CD4-positive, alpha-beta T cell treated with Interleukin-10 for 1 hour (primary cell): ENCODE results near the gene CCDC74B.
"Not testable (repeated sequence)": the region's sequence is repeated elsewhere in the genome, so short reads cannot be mapped to it uniquely, and the experiment has no call there.

Source experiments
- DNase-seq: peaks from one replicate; pipeline ENCODE4 v3.0.0-alpha.2; 2020

CCDC74B gene

GRCh38 chr2:130143266-130144039 is 1.5 kb downstream of the CCDC74B start:
- DNase-seq: not testable (repeated sequence)

GRCh38 chr2:130142396-130143265 is 2.3 kb downstream of the CCDC74B start:
- DNase-seq: not testable (repeated sequence)

GRCh38 chr2:130141645-130142370 is 3.1 kb downstream of the CCDC74B start:
- not testable (repeated sequence) for DNase-seq

- not testable (repeated sequence) for DNase-seq
Observed at GRCh38 chr2:130141002-130141401, 3.9 kb downstream of the CCDC74B start.

GRCh38 chr2:130140516-130140915 is 4.4 kb downstream of the CCDC74B start:
- DNase-seq: not testable (repeated sequence)

GRCh38 chr2:130139331-130140280 is 5.3 kb downstream of the CCDC74B start:
- DNase-seq: not testable (repeated sequence)

- not testable (repeated sequence) for DNase-seq
Observed at GRCh38 chr2:130138841-130139251, 6.1 kb downstream of the CCDC74B start.

GRCh38 chr2:130138326-130138725 is 6.6 kb downstream of the CCDC74B start:
- DNase-seq: not testable (repeated sequence)

- DNase-seq: not testable (repeated sequence)
Observed at GRCh38 chr2:130137118-130137517, 7.8 kb downstream of the CCDC74B start.

GRCh38 chr2:130136546-130136945 is 8.4 kb downstream of the CCDC74B start:
- not testable (repeated sequence) for DNase-seq

- DNase-seq: no peak
Observed at GRCh38 chr2:130135692-130136541, 9.0 kb downstream of the CCDC74B start.

- not testable (repeated sequence) for DNase-seq
Observed at GRCh38 chr2:130129120-130129829, 15.6 kb downstream of the CCDC74B start, which contains the start of gene POTEF. Gene POTEF (minus strand): TSS chr2:130129222. CDS start chr2:130120515, 8,707 bp downstream.

- not testable (repeated sequence) for DNase-seq
Observed at GRCh38 chr2:130128464-130128863, 16.4 kb downstream of the CCDC74B start.

- not testable (repeated sequence) for DNase-seq
Observed at GRCh38 chr2:130127726-130128125, 17.2 kb downstream of the CCDC74B start.

- not testable (repeated sequence) for DNase-seq
Observed at GRCh38 chr2:130120924-130121323, 24.0 kb downstream of the CCDC74B start.

GRCh38 chr2:130102597-130103363 is 42.1 kb downstream of the CCDC74B start:
- not testable (repeated sequence) for DNase-seq
